HG02678 (cell line): ENCODE data around the gene ZNF609.
"Not testable (repeated sequence)": the region's sequence is repeated elsewhere in the genome, so short reads cannot be mapped to it uniquely, and the experiment has no call there.

Experiments used
- ATAC-seq: cut with Tn5 transposase; IDR thresholded peaks from one replicate; pipeline ENCODE4 v1.9.1; 2021; ENCODE audit warnings: mild to moderate bottlenecking, moderate library complexity; ENCODE audit not compliant: unreplicated experiment

The ZNF609 gene

GRCh38 chr15:64640146-64640871, 179.9 kb downstream of the ZNF609 start:
- ATAC-seq, result no peak

- ATAC-seq, result no peak
Measured at GRCh38 chr15:64642875-64643274, 182.5 kb downstream of the ZNF609 start.

GRCh38 chr15:64643685-64644084, 183.3 kb downstream of the ZNF609 start:
- ATAC-seq, result no peak

GRCh38 chr15:64644811-64645210, 184.4 kb downstream of the ZNF609 start:
- not testable (repeated sequence) for ATAC-seq

- ATAC-seq, result no peak
Measured at GRCh38 chr15:64645995-64646394, 185.6 kb downstream of the ZNF609 start.

GRCh38 chr15:64647367-64647766, 187.0 kb downstream of the ZNF609 start:
- no peak for ATAC-seq

- no peak for ATAC-seq
Measured at GRCh38 chr15:64650552-64650951, 190.2 kb downstream of the ZNF609 start.

GRCh38 chr15:64651601-64652191, 191.3 kb downstream of the ZNF609 start:
- ATAC-seq, result peak; percentile 94

- ATAC-seq, result no peak
Measured at GRCh38 chr15:64653757-64654156, 193.4 kb downstream of the ZNF609 start.

- ATAC-seq, result no peak
Measured at GRCh38 chr15:64656508-64656907, 196.1 kb downstream of the ZNF609 start.

GRCh38 chr15:64665179-64665578, 204.8 kb downstream of the ZNF609 start:
- peak; percentile 74 for ATAC-seq

- ATAC-seq, result no peak
Measured at GRCh38 chr15:64667736-64668161, 207.4 kb downstream of the ZNF609 start.

GRCh38 chr15:64673866-64674265, 213.5 kb downstream of the ZNF609 start:
- no peak for ATAC-seq

- ATAC-seq, result no peak
Measured at GRCh38 chr15:64678126-64678819, 217.9 kb downstream of the ZNF609 start.

- no peak for ATAC-seq
Measured at GRCh38 chr15:64680097-64680496, 219.7 kb downstream of the ZNF609 start.

- ATAC-seq, result no peak
Measured at GRCh38 chr15:64681424-64682024, 221.1 kb downstream of the ZNF609 start.

- ATAC-seq, result no peak
Measured at GRCh38 chr15:64682255-64682654, 221.9 kb downstream of the ZNF609 start.

GRCh38 chr15:64683378-64683777, 223.0 kb downstream of the ZNF609 start:
- ATAC-seq, result no peak

GRCh38 chr15:64685230-64685888, 225.0 kb downstream of the ZNF609 start:
- no peak for ATAC-seq

- no peak for ATAC-seq
Measured at GRCh38 chr15:64686130-64686735, 225.9 kb downstream of the ZNF609 start.

GRCh38 chr15:64687172-64687571, 226.8 kb downstream of the ZNF609 start:
- no peak for ATAC-seq
